GM21717 (cell line): Measurements from ENCODE around the gene CRLF1.
"Not testable (repeated sequence)": the region's sequence is repeated elsewhere in the genome, so short reads cannot be mapped to it uniquely, and the experiment has no call there.

Source experiments
- ATAC-seq: cut with Tn5 transposase; IDR thresholded peaks from one replicate; pipeline ENCODE4 v1.9.1; 2021; ENCODE audit warnings: mild to moderate bottlenecking, moderate library complexity; ENCODE audit not compliant: unreplicated experiment

The CRLF1 gene

DNA sequence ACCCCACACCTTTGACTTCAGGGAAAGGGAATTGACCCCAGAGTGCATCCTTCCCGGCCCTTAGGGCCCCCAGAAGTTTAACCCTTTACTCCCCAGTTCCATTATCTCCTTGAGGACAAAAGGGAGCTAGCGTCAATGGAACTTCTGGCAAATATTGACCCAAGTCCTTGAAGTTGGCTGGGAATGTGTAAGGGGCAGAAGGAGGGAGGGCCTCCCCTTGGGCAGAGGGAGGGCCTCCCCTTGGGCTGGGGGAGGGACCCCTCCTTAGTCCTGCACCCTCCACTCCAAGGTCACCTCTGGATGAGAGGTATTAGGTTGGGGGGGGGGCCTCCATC lies 3.1 kb upstream of the CRLF1 start:
- no peak for ATAC-seq

DNA sequence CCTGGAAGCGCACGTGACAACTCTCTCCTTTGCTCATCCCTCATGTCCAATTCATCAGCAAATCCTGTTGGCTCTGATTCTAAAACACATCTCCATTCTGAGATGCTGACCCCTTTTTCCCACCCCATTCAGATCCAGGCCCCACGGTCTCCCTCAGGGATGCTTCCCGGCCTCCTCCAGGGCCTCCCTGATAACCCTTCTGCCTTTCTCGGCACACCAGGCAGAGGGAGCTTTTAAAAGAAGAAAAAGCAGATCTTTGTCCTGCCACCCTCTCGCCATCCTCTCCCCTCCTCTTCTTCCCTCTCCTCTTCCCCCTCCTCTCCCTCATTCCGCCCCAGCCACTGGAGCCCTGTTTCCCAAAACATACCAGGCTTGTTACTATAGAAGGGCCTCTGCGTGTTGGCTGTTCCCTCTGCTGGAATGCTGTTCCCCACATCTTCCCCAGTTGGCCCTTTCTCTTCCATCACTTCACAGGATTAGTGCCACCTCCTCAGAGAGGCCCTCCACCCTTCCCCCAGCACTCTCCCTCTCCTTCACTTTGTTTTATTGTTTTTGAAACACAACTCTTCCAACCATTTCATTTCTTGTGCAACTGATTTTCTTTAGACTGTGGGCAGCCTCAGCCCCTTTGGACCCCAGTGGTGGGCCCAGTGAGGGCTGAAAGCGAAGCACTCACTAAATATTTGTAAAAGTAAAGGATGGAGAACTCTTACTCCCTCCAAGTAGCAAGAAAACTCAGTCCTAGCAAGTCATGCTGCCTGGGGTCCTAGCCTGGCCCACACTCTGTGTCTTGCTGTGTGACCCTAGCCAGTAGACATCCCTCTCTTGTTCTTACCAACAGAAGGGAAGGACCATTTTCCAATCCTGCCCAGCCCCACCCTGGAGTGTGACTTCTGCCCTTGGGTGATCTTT lies 2.5 kb upstream of the CRLF1 start:
- ATAC-seq, result no peak

DNA sequence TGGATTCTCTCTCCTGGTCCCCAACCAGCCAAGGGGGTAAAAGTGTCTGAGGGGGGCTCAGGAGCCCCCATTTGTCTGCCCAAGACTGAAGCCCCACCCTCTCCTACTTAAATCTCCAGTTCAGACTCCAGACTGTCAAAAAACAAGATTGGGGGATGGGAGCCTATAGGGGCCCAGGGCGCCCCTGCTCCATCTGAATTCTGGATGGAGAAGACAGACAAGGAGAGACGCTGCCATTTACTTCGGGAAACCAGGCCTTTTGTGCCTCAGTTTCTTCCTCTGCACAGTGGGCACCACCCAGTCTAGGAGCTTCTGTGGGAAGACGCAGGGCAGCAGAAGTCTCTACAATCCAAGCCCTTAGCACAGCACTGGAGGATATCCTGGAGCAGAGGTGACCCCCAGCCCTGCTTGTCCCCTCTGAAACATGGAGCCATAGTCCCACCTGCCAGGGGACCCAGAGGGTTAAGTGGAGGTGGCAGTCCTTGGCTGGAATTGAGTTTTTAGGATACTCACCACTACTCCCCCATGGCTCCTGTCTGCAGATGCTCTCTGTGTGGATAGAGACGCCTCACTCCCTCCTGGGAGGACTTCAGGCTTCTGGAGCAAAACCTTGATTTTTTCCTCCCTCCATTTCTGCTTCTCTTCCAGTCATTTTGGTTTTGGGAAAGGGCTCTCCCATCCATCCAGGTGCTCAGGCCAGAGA lies 1.7 kb upstream of the CRLF1 start:
- no peak for ATAC-seq

DNA sequence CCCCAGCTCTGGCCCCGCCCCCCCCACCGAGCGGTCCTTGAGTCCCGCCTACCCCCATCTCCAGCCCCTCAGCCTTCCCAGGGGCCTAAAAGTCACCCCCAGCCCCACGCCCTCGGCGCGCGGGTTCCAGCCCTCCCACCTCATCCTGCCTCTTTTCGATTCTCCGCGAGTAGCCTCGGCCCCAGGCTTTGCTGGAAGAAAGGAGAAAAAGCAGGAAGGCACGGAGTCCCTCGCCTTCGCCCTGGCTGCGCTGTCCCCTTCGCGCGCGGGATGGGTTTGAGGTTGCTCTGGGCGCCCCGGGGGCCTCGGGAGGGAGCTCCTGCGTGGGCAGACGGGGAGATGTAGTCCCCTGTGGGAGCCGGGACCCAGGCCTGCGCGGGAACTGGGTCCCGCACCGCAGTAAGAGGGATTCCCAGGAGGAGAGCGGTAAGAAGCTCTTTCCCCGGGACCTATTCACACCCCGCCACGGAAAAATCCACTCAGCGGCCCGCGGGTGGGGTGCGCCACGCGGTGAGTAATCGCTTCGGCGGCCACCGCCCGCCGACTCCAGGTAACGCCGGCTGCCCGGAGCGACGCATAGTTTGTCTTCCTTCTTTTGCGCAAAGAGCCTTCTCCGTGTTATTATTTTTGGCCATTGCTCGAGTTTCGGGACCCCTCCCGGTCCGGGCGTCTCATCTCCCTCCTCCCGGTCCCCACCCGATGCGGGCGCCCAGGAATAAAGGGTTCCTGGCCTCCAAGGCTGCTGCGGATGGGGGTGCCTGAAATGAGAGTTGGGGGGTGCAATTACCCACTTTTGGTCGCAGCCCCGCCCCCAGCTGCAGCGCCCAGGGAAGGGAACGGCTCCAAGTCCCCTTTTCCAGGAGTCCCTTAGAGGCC lies 865 bp upstream of the CRLF1 start:
- ATAC-seq, result no peak

DNA sequence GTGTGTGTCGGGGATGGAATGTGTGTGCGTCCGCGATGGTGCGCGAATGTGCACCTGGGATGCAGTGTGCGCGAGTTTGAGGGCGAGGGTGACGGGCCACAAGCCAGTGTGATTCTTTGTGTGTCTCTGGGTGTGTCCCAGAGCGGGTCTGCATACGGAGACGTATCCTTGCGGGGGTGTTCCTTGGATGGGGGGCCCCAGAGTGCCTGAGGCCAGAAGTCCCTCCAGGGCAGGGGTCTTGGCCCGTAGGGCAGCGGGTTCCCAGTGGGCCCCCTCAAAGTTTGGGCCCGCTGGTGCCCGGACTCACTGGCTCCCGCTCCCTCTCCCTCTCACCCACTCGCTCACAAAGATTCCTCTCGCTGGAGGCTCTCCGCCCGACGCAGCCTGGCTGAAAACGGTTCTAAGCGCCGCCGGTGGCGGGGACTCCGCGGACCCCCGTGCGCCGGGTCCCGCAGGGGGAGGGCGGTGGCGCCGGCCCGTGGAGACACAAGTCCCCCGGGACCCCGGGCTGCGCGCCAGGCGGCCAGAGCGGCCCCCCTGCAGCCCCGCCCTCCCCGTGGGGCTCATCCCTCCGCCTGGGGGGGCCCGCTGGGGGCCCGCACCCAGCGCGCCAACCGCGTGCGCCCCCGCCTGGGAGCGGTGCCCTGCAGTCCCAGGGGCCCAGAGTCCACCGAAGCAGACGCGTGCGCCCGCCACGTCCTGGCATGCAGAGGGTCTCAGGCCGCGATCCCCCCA lies 886 bp downstream of the CRLF1 start:
- no peak for ATAC-seq

DNA sequence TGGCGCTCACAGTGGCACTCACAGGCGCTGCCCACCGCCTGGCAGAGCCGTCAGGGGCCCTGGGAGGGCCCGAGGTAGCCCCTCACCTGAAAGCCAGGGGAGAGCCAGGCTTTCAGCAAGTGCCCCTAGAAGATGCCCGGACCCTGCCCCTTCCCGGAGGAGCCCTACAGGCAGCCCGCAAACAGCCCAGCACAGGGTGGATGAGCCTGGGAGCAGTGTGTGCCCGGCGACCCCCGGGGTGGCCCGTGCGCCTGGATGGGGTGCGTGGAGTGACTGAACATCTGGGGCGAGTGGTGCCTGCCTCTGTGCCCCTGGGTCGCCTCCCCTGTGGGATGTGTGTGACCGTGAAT lies 1.4 kb downstream of the CRLF1 start:
- no peak for ATAC-seq

DNA sequence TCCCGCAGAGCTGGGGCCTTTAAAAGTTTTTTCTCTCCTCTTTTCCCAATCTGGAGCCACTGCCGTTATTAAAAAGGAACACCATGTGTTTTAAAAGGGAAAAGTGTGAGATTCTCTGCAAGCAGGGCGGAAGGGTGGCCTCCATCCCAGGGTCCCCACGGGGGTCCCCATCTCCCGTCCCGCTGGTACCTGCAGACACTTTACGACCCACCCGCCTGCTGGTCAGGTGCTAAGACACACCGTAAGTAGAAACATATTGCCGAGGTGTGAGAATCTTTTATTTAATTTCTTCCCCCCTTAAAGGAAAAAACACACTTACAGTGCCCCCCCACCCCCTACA lies 1.8 kb downstream of the CRLF1 start:
- no peak for ATAC-seq

DNA sequence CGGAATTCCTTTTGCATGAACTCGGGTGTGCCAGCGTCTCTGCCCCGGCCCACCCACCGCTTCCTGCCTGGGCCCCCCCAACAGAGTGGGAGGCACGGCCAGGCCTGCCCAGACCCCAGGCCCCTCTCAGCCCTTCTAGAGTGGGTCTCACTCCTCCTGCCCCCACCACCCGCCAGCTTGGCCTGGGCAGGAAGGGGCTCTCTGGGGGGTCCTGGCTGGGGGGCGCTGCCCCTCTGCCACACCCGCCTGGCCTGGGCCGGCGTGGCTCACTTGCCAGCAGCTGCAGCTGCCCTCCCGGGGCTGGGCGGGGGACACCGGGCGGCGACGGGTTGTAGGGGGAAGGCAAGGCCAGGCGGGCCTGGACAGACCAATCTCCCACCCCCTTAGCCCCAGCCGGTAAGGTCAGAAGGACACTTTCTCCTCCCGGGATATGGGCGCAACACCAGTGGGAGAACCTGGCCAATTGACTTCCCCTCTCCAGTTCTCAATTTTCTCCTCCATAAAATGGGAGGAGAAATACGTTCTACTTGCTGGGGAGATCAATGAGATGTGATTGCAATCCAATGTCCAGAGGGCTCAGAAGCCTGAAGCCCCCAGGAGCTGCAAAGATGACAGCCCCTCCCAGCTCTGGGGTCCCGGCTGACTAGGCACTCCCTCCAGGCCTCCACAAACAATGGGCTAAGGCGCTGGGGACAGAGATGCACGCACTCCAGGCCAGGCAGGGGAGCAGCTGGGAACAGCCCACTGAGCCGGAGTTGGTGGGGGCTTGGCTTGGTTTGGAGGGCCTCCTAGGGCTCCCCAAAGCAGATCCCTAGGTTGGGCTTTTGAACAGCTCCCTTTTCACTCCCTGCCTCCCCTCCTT lies 2.4 kb downstream of the CRLF1 start:
- no peak for ATAC-seq

DNA sequence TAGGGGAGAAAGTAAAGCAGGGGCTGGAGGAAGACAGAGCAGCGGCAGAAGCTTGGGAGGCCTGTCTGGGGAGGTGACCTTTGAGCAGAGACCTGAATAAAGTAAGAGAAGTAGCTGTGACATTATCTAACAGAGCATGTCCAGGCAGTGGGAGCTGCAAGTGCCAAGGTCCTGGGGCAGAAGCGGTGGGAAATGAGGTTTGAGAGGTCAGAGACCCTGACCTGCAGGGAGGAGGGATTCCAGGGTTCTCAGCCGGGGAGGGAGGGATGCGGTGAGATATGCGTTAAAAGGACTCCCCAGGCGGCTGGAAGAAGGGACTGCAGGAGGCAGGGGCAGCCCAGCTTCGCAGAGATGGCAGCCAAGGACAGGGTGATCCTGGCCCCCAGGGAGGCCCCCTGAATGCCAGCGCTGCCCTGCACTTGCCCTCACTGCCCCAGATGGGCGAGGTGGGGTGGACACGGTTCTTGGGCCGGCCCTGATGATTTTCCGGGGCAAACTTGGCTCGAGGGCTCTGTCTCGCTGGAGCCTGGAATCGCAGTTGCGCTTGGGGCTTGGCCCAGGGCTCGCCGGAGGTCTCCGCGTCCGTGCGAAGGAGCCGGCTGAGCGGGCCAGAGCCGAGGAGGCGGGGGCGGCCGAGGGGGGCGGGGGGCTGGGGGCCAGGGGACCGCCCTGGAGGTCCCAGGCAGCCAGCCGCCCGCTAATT lies 3.2 kb downstream of the CRLF1 start:
- no peak for ATAC-seq

DNA sequence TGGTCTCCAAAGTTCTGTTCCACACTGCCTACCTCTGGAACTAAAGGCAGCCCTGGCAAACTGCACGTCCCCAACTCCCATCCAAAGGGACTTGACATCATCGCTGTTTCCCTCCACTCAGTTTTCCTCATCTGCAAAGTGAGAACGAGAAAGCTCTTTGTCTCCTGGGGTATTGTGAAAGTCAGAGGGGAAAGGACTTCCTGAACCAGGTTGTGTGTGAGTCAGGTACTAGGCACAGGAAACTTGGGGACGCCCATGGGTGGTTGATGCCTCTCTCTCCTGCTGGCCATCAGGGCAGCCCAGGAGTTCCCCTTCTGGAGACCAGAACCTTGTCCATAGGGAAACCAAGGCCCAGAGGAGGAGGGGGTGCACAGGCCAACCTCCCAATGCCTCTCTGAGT lies 4.7 kb downstream of the CRLF1 start:
- no peak for ATAC-seq

DNA sequence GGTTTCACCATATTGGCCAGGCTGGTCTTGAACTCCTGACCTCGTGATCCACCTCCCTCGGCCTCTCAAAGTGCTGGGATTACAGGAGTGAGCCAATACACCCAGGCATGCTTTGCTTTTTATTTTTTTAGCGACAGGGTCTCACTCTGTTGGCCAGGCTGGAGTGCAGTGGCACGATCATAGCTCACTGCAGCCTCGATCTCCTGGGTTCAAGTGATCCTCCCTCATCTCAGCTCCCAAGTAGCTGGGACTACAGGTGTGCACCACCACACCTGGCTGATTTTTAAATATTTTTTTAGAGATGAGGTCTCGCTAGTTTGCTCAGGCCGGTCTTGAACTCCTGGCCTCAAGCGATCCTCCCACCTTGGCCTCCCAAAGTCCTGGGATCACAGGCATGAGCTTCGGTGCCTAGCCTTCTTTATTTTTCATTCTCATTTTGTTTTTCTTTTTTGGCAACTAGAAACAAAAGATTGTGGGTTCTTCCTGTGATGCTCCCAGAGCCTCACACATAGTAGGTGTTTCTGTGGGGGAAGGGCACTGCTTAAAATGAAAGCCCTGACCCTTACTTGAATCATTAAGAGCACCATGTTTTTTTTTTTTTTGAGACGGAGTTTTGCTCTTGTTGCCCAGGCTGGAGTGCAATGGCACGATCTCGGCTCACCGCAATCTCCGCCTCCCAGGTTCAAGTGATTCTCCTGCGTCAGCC lies 5.8 kb downstream of the CRLF1 start:
- not testable (repeated sequence) for ATAC-seq

DNA sequence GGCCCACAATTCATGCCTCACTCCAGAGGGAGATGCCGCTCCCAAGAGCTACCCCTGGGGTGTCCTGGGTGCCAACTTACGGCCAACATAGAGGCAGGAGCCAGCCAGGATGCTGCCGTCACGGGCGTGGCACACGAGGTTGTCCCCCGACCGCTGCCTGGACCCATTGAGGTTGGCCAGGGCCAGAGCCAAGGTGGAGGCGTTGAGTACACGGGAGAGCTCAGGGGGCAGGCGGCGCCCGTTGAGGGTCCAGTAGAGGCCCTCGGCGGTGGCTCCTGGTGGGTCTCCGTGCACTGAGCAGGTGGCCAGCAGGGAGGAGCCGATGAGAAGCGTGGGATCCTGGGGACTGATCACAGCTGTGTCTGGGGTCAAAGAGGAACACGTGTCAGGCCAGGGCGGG lies 7.1 kb downstream of the CRLF1 start:
- no peak for ATAC-seq

DNA sequence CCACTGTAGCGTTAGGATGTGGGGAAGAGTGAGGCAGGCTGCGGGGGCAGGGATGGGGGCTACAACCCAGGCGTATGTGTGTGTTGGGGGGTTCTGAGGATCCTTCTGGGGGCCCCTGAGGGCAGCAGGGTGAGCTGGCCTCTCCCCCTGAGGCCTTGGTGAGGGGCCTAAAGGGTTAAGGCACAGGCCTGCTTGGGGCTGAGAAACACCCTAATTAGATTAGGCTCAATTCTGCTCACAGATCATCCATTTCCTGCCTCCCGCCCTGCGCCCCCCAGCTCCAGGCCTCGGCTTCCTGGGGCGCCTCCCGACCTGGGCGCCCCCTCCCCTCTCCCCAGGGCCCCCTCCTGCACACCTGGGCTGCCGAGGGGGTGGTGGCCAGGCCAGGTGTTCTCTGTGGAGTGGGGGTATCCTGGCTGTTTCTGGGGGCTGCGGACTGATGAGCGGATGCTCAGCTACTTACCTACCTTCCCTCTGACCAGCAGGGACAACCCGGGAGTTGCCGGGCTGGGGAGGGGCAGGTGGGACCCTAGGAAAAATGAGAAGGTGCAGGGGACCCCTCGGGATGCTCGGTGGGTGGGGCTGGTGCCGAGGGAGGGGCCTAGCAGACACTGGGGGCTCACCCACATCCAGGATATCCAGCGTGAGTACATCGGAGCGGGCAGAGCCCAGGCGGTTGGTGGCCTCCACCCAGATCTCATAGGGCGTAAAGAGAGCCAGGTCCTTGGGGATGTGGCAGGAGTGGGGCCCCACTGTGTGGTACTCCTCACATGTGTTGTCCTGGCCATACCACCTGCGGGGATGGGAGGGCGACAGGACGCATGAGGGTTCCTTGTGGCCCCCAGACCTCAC lies 8.6 kb downstream of the CRLF1 start:
- no peak for ATAC-seq

DNA sequence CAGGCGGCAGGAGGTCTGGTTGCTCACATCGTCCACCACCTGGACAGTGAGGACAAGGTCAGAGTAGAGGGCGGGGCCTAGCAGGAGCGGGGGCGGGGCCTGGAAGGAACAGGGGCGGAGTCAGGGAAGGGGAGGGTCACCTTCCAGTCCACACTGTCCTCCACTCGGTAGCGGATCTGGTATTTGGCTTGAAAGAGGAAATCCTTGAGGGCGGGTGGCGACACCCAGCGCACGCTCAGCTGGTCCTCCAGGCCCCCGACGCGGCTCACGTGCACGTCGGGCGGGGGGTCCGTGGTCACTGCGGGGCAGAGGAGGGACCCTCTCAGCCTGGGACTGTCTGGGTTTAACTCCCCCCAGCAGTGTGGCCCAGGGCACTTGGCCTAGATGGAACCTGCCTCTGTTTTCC lies 9.8 kb downstream of the CRLF1 start:
- no peak for ATAC-seq

DNA sequence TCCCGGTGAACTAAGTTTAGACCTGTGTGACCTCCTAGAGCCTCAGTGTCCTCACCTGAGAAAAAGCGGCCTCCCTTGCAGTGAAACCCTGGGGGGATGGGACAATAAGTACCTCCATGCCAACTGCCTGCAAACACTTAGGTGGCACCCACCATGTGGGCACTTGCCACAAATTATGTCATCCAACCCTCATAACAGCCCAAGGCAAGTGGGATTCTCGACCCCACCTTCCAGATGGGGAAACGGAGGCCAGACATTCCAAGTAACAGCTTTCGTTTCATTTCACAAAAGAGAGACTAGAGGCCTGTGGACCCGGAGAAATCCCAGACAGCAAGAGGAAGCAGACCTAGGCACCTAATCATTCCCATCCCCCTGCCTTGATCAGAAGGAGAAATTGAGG lies 11.1 kb downstream of the CRLF1 start:
- no peak for ATAC-seq

DNA sequence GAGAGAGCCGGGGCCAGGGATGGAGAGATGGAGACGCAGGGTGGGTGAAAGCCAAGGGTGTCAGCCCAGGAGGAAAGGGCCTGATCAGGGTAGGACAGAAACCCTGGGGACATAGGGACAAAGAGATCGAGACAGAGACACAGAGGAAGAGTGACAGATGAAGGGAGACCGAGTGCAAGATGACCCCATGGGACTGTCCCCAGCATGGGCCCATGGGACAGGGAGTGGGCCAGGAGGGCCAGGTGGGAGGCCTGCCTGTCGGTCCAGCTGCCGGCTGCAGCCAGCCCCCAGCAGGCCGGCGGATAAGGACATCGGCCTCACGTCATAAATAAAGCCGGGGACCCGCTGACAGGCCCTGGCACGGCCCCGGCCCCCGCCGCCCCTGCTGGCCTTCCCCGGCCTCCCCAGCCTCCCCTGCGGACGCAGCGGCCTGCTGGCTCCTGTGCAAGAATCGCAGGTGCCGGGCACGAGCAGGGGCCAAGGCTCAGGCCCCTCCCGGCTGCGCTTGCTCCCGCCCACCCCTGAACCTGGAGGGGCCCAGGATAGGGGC lies 11.7 kb downstream of the CRLF1 start:
- no peak for ATAC-seq

DNA sequence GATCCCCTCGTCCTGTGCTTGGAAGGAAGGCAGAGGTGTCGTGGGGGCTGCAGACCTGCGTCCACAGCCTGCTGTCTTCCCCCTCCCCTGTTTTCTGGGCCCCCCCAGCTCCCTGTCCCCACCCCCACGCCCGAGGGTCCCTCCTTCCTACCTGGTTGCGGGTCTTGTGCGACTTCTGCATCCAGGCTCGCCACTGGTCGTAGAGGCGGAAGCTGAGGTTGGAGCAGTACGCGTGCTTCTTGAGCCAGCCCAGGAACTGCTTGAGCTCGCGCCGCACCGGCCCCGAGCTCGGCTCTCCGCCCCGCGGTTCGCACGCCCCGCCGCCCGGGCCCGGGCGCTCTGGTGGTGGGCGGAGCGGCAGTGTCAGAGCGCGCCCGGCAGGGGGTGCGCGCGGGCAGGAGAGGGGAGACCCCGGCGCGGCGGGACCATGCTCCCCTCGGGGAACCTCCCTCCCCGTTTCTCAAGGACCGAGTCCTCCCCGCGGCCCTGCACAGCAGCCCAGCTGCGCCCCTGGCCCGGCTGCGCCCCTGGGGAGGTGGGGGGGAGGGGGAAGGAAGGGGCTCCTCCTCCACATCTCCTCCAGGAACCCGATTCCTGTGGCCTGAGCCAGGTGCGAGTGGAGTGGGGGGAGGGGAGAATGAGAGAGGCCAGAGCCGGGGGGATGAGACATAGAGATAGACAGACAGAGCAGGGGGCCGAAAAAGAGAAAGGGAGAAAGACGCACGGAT lies 12.3 kb downstream of the CRLF1 start:
- ATAC-seq, result no peak
